Measurements from ENCODE around the gene AGMO. TPM values are rescaled to one million over a fixed set of nuclear protein-coding genes. Genes with fewer than 3 reads are reported as not detected.
"Not testable (repeated sequence)": the region's sequence is repeated elsewhere in the genome, so short reads cannot be mapped to it uniquely, and the experiment has no call there.

AGMO gene
- total RNA-seq, 1 donor from 2014 or later, result not detected

GRCh38 chr7:15556339-15557105 is 5.3 kb downstream of the AGMO start:
- H3K4me3 ChIP-seq (ENCODE audit: low read depth, low read length), result peak overlapping the region; percentile 37
- DNase-seq (ENCODE audit: low read depth), result no peak
- TF ChIP-seq CTCF (conservative IDR thresholded peaks at IDR 0.05; ENCODE audit: low read depth, low read length), result no peak

DNA sequence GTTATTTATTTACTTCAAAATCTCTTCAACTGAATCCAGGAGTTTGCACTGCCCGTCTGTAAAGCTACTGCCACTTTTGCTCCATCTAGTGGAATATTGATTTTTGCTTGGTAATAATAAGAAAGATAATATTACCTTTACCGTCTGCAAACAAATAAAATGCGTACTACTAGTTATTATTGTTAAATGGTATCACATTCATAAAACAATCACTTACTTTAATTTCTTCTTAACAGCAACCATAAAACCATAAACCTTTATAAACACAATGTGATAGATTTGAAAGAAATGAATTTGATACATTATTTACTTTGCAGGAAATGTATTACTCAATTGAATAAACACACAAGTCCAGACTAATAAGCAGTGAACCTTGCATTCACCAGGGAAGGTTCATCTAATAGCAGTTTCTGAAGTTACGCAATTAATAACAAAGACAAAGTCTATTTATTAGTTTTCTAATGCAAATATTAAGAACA is 6.4 kb downstream of the AGMO start:
- no peak for DNase-seq (ENCODE audit: low read depth)
- H3K4me3 ChIP-seq (ENCODE audit: low read depth, low read length), result no peak overlapping the region
- peak; percentile 54 for TF ChIP-seq CTCF (conservative IDR thresholded peaks at IDR 0.05; ENCODE audit: low read depth, low read length)

DNA sequence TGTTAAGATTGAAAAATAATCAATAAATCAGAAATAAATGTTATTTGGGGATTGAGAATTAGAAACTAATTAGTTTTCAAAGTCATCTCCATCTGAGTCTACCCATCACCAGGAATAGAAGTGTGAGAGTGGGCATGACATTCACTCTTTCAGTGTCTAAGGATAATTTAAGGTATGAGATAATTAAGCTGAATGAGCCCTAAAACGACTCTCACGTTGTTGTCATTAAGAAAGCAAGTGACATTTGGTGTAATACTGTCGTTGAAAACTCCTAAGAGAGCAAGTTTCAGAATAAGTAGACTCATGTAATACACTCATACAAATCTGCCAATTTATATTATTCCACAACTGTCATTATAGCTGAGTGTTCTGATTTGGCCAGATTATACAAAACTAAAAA is 7.1 kb downstream of the AGMO start:
- TF ChIP-seq CTCF (conservative IDR thresholded peaks at IDR 0.05; ENCODE audit: low read depth, low read length), result no peak
- no peak for DNase-seq (ENCODE audit: low read depth)
- no peak overlapping the region for H3K4me3 ChIP-seq (ENCODE audit: low read depth, low read length)

DNA sequence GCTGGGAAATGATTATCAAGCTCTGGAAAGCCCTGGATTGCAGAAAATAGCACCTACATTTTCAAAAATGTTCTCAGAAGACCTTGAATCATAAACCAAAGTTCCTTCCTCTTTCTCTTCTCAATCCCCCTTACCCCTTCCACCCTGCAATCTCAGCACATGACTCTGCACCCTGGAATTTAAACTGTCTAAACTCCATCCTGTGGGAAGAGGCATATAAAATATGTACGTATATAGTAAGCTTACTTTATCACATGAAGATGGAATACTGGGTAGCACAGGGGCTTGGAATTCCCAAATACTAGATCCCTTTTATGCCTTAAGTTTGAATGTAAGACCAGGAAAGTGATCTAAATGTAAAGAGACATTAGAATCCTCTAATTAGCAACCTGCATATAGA is 7.7 kb downstream of the AGMO start:
- no peak for TF ChIP-seq CTCF (conservative IDR thresholded peaks at IDR 0.05; ENCODE audit: low read depth, low read length)
- no peak overlapping the region for H3K4me3 ChIP-seq (ENCODE audit: low read depth, low read length)
- DNase-seq (ENCODE audit: low read depth), result no peak

- H3K4me3 ChIP-seq (ENCODE audit: low read depth, low read length); DNase-seq (ENCODE audit: low read depth): not testable (repeated sequence)
Observed at GRCh38 chr7:15547320-15547719, 14.5 kb downstream of the AGMO start.

DNA sequence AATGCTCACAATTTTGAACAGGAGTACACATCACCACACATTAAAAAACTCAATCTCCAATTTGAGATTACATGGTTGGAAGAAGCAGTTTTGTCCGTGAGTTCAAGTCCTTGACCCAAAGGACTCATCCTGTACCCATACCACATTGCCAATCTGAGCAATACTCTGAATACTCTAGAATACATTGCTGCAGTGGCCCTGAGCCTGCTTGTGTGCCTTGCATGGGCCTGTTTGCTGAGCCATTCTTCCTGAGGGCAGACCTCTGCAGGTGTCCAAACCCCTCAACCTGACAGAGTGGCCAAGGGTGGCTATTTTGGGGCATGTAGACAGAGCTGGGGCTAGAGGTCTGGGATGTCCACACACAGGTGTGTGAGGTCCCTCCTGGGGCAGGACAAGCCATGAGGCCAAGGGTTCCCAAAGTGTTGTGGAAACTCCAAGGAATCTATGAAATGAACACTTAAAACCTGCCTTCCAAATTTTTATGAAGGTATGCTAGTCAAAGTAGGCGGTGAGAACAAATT is 15.5 kb downstream of the AGMO start:
- TF ChIP-seq CTCF (conservative IDR thresholded peaks at IDR 0.05; ENCODE audit: low read depth, low read length), result no peak

GRCh38 chr7:15544050-15544449 is 17.8 kb downstream of the AGMO start:
- DNase-seq (ENCODE audit: low read depth), result no peak

More for the DNA sequence above, 15.5 kb downstream of the AGMO start:
- no peak for DNase-seq (ENCODE audit: low read depth)
- no peak overlapping the region for H3K4me3 ChIP-seq (ENCODE audit: low read depth, low read length)

More at GRCh38 chr7:15544050-15544449, 17.8 kb downstream of the AGMO start:
- no peak for TF ChIP-seq CTCF (conservative IDR thresholded peaks at IDR 0.05; ENCODE audit: low read depth, low read length)
- no peak overlapping the region for H3K4me3 ChIP-seq (ENCODE audit: low read depth, low read length)
